ENCODE measurements around the gene TTLL12. TPM values are rescaled to one million over a fixed set of nuclear protein-coding genes. Genes with fewer than 3 reads are reported as not detected.

TTLL12 gene
- total and polyA plus RNA-seq, 2 experiments from 2014 or later: 45.9 to 62.7 TPM

- H3K27ac ChIP-seq: no peak overlapping the region
- TF ChIP-seq CTCF (IDR thresholded peaks at IDR 0.05; ENCODE audit: low read depth, low read length): no peak
- peaks cover 6% of the 10 kb centered on the region for H3K4me1 ChIP-seq (ENCODE audit: low read depth)
- DNase-seq (ENCODE audit: low read depth in 1 of 2, low spot score in 1 of 2): no peak
- H3K4me3 ChIP-seq: no peak overlapping the region
- no peaks in the 10 kb centered on the region for H3K27me3 ChIP-seq
- no peaks in the 10 kb centered on the region for H3K36me3 ChIP-seq
- no peaks in the 10 kb centered on the region for H3K9me3 ChIP-seq (ENCODE audit: low read depth)
Observed at GRCh38 chr22:43201486-43202219, 14.7 kb upstream of the TTLL12 start.

- H3K4me3 ChIP-seq: no peak overlapping the region
- H3K4me1 ChIP-seq (ENCODE audit: low read depth): peaks cover 6% of the 10 kb centered on the region
- DNase-seq (ENCODE audit: low read depth in 1 of 2, low spot score in 1 of 2): no peak
- H3K36me3 ChIP-seq: no peaks in the 10 kb centered on the region
- H3K27ac ChIP-seq: no peak overlapping the region
- TF ChIP-seq CTCF (IDR thresholded peaks at IDR 0.05; ENCODE audit: low read depth, low read length): no peak
- H3K9me3 ChIP-seq (ENCODE audit: low read depth): no peaks in the 10 kb centered on the region
- no peaks in the 10 kb centered on the region for H3K27me3 ChIP-seq
Observed at GRCh38 chr22:43200555-43200954, 13.6 kb upstream of the TTLL12 start.

GRCh38 chr22:43200031-43200430, 13.1 kb upstream of the TTLL12 start:
- Histone ChIP-seq H3K4me1 (ENCODE audit: low read depth) (peaks cover 6% of the 10 kb centered on the region), H3K36me3 (no peaks in the 10 kb centered on the region), H3K27me3 (no peaks in the 10 kb centered on the region), H3K4me3 (no peak overlapping the region), H3K27ac (no peak overlapping the region), H3K9me3 (ENCODE audit: low read depth) (no peaks in the 10 kb centered on the region)
- no peak for DNase-seq (ENCODE audit: low read depth in 1 of 2, low spot score in 1 of 2)
- no peak for TF ChIP-seq CTCF (IDR thresholded peaks at IDR 0.05; ENCODE audit: low read depth, low read length)

DNA sequence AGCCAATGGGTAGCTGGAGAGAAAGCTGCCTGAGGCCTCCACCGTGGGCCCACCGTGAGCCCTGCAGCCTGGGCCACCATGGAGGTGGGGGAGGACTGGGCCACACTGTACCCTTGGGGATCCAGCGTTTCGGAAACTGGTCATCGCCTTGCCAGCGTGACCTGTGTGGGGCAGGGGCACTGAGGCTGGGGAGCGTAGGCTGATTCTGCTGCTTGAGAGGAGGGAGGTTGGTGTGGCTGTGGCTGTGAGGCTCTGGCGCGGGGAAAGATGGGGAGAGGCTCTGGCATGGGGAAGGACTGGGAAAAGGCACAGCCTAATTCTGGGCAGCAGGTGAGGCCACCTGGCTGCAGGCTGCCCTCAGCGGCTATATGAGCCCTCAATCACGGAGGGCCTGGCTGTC, 12.6 kb upstream of the TTLL12 start:
- Histone ChIP-seq H3K27me3 (no peaks in the 10 kb centered on the region), H3K27ac (no peak overlapping the region), H3K4me3 (no peak overlapping the region), H3K4me1 (ENCODE audit: low read depth) (peaks cover 6% of the 10 kb centered on the region), H3K9me3 (ENCODE audit: low read depth) (no peaks in the 10 kb centered on the region), H3K36me3 (no peaks in the 10 kb centered on the region)
- no peak for DNase-seq (ENCODE audit: low read depth in 1 of 2, low spot score in 1 of 2)
- no peak for TF ChIP-seq CTCF (IDR thresholded peaks at IDR 0.05; ENCODE audit: low read depth, low read length)

GRCh38 chr22:43198936-43199335, 12.0 kb upstream of the TTLL12 start:
- H3K4me3 ChIP-seq: no peak overlapping the region
- no peak for DNase-seq (ENCODE audit: low read depth in 1 of 2, low spot score in 1 of 2)
- H3K36me3 ChIP-seq: no peaks in the 10 kb centered on the region
- no peak for TF ChIP-seq CTCF (IDR thresholded peaks at IDR 0.05; ENCODE audit: low read depth, low read length)
- no peaks in the 10 kb centered on the region for H3K27me3 ChIP-seq
- no peak overlapping the region for H3K27ac ChIP-seq
- H3K4me1 ChIP-seq (ENCODE audit: low read depth): peaks cover 6% of the 10 kb centered on the region
- no peaks in the 10 kb centered on the region for H3K9me3 ChIP-seq (ENCODE audit: low read depth)
